GM19043 (cell line): ENCODE measurements around the gene PIK3IP1.
"Not testable (repeated sequence)": the region's sequence is repeated elsewhere in the genome, so short reads cannot be mapped to it uniquely, and the experiment has no call there.

Experiments
- ATAC-seq: cut with Tn5 transposase; IDR thresholded peaks from one replicate; pipeline ENCODE4 v1.9.1; 2021; ENCODE audit warnings: low read depth; ENCODE audit not compliant: unreplicated experiment

The PIK3IP1 gene

GRCh38 chr22:31292236-31292989 lies at the start of gene PIK3IP1:
Gene PIK3IP1, minus strand, starts transcription at chr22:31292488. Its CDS starts 144 bp downstream, at chr22:31292344.
- ATAC-seq: no peak

- ATAC-seq: no peak
Observed at GRCh38 chr22:31341386-31342088, 49.2 kb upstream of the PIK3IP1 start.

- no peak for ATAC-seq
Observed at GRCh38 chr22:31340765-31341247, 48.5 kb upstream of the PIK3IP1 start.

- no peak for ATAC-seq
Observed at GRCh38 chr22:31340360-31340759, 48.1 kb upstream of the PIK3IP1 start.

GRCh38 chr22:31339148-31339832 lies 47.0 kb upstream of the PIK3IP1 start:
- ATAC-seq: no peak

GRCh38 chr22:31337178-31337577 lies 44.9 kb upstream of the PIK3IP1 start:
- no peak for ATAC-seq

GRCh38 chr22:31334329-31334728 lies 42.0 kb upstream of the PIK3IP1 start:
- ATAC-seq: no peak

GRCh38 chr22:31333641-31334040 lies 41.4 kb upstream of the PIK3IP1 start:
- ATAC-seq: no peak

GRCh38 chr22:31332886-31333285 lies 40.6 kb upstream of the PIK3IP1 start:
- ATAC-seq: no peak

GRCh38 chr22:31332010-31332409 lies 39.7 kb upstream of the PIK3IP1 start:
- no peak for ATAC-seq

- ATAC-seq: no peak
Observed at GRCh38 chr22:31329453-31330215, 37.3 kb upstream of the PIK3IP1 start.

GRCh38 chr22:31329029-31329428 lies 36.7 kb upstream of the PIK3IP1 start:
- no peak for ATAC-seq

- ATAC-seq: no peak
Observed at GRCh38 chr22:31328544-31328960, 36.3 kb upstream of the PIK3IP1 start.

GRCh38 chr22:31327806-31328543 lies 35.7 kb upstream of the PIK3IP1 start:
- no peak for ATAC-seq

- no peak for ATAC-seq
Observed at GRCh38 chr22:31326877-31327276, 34.6 kb upstream of the PIK3IP1 start.

- no peak for ATAC-seq
Observed at GRCh38 chr22:31323578-31324550, 31.6 kb upstream of the PIK3IP1 start.

GRCh38 chr22:31321421-31321820 lies 29.1 kb upstream of the PIK3IP1 start:
- ATAC-seq: no peak

GRCh38 chr22:31314220-31314619 lies 21.9 kb upstream of the PIK3IP1 start:
- not testable (repeated sequence) for ATAC-seq
